CD4-positive, alpha-beta memory T cell (primary cell): ENCODE data around the gene ATP1A2. TPM values are rescaled to one million over a fixed set of nuclear protein-coding genes. Genes with fewer than 3 reads are reported as not detected.

Experiments used
- CTCF ChIA-PET: fragments of 350-600 bp; sonication (Branson Sonifier 250); formaldehyde crosslinking; loops from one replicate; lab custom pipeline; 2021; ENCODE audit warnings: inconsistent platforms; ENCODE audit not compliant: partially characterized antibody; lab: Charles Lee
- POLR2A ChIA-PET: fragments of 350-600 bp; sonication (Branson Sonifier 250); formaldehyde crosslinking; loops from one replicate; lab custom pipeline; 2021; ENCODE audit not compliant: partially characterized antibody; lab: Charles Lee
- DNase-seq, 5 donors: peaks; one replicate each; pipeline versions ENCODE4 v3.0.0 to v3.0.0-alpha.2; 2020 to 2022; ENCODE audit warnings: mixed read lengths in 1 of 5
- H3K27ac ChIP-seq: one replicate; pipeline ENCODE4 v1.7.0; 2013; ENCODE audit warnings: low read depth, low read length
- H3K27me3 ChIP-seq: 2 replicates; pipeline ENCODE4 v1.7.0; 2013; ENCODE audit warnings: mild to moderate bottlenecking, low read length, moderate library complexity; ENCODE audit not compliant: insufficient read depth
- H3K36me3 ChIP-seq: 2 replicates; pipeline ENCODE4 v1.7.0; 2013; ENCODE audit warnings: mild to moderate bottlenecking, low read length, moderate library complexity; ENCODE audit not compliant: insufficient read depth
- H3K4me1 ChIP-seq: 2 replicates; pipeline ENCODE4 v1.7.0; 2013; ENCODE audit warnings: mild to moderate bottlenecking, low read length, moderate library complexity; ENCODE audit not compliant: insufficient read depth
- H3K4me3 ChIP-seq, 2 donors: one replicate each; pipeline ENCODE4 v1.7.0; 2013; ENCODE audit warnings: low read length in 2 of 2, mild to moderate bottlenecking in 1 of 2
- H3K9me3 ChIP-seq, 2 donors: one replicate each; pipeline ENCODE4 v1.7.0; 2013; ENCODE audit warnings: low read length in 2 of 2, control low read depth in 1 of 2; ENCODE audit not compliant: control insufficient read depth in 1 of 2
- H3K27ac Mint-ChIP-seq, 7 donors: one replicate each; pipeline ENCODE4 v1.8.0; 2020 to 2021; ENCODE audit warnings: mixed read lengths in 7 of 7, mild to moderate bottlenecking in 6 of 7, inconsistent platforms in 3 of 7, moderate library complexity in 3 of 7
- H3K27me3 Mint-ChIP-seq, 2 donors: one replicate each; pipeline ENCODE4 v1.8.0; 2020 to 2021; ENCODE audit warnings: mixed read lengths in 2 of 2
- H3K36me3 Mint-ChIP-seq, 2 donors: one replicate each; pipeline ENCODE4 v1.8.0; 2020 to 2021; ENCODE audit warnings: mixed read lengths in 2 of 2, inconsistent platforms in 1 of 2, mild to moderate bottlenecking in 1 of 2
- H3K4me1 Mint-ChIP-seq, 4 donors: one replicate each; pipeline ENCODE4 v1.8.0; 2020 to 2021; ENCODE audit warnings: mixed read lengths in 4 of 4, mild to moderate bottlenecking in 1 of 4
- H3K4me3 Mint-ChIP-seq, 8 donors: one replicate each; pipeline ENCODE4 v1.8.0; 2020 to 2021; ENCODE audit warnings: mixed read lengths in 8 of 8, mild to moderate bottlenecking in 7 of 8, moderate library complexity in 6 of 8, inconsistent platforms in 3 of 8
- H3K9me3 Mint-ChIP-seq, 8 donors: one replicate each; pipeline ENCODE4 v1.8.0; 2020 to 2021; ENCODE audit warnings: mixed read lengths in 8 of 8, mild to moderate bottlenecking in 5 of 8, inconsistent platforms in 3 of 8, moderate library complexity in 1 of 8
- intact Hi-C: fragments of 100-400 bp; cut with micrococcal nuclease; formaldehyde crosslinking; loops from one replicate; pipeline ENCODE4 v1.15.1; 2023
- polyA plus RNA-seq, 2 donors: library from polyadenylated mRNA; unstranded; fragments of 300-500 nt; fragmentation: Illumina TruSeq; gene quantifications; one replicate each; pipeline ENCODE4 v1.2.3, GENCODE V29; 2021
- total RNA-seq, 2 experiments: library from RNA; stranded (reverse); gene quantifications; one replicate each; pipeline ENCODE4 v1.2.3, GENCODE V29; 2021

Gene ATP1A2
- total and polyA plus RNA-seq, 4 experiments from 2014 or later, result not detected

GRCh38 chr1:160177231-160177630 lies 61.7 kb downstream of the ATP1A2 start:
- H3K9me3 ChIP-seq, result no peaks in the 10 kb centered on the region
- Mint-ChIP-seq H3K27me3 (peaks cover 12 to 15% of the 10 kb centered on the region in 2 donors), H3K4me1 (peaks cover 0 to 10% (median 4%) of the 10 kb centered on the region in 4 donors), H3K9me3 (no peaks in the 10 kb centered on the region), H3K36me3 (no peaks in the 10 kb centered on the region), H3K4me3 (no peak overlapping the region), H3K27ac (no peak overlapping the region)
- no peak overlapping the region for H3K4me3 ChIP-seq
- intact Hi-C loops, result no loop called here
- ChIA-PET POLR2A (no interaction called here), CTCF (no interaction called here)
- no peaks in the 10 kb centered on the region for H3K4me1 ChIP-seq
- no peak for DNase-seq
- H3K27me3 ChIP-seq, result no peaks in the 10 kb centered on the region
- H3K36me3 ChIP-seq, result no peaks in the 10 kb centered on the region
- H3K27ac ChIP-seq, result no peak overlapping the region

DNA sequence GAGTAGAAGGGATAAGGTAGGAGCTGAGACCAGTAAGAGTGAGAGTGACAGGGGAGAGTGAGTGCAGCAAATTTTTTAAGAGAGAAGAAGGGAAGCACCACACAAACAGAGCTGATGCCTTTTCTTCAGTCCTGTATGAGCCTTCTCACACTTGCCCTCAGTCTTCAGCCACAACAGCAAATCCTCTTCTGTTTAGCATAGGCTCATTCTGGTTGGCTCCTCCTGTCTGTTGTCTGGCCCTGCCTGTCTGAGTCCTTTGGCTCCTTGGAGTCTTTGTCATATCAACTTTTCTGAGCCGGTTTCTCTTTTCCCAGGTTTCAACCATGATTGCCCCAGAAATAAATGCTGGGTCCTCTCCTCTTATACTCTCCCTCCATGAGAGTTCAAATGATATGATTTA lies 62.1 kb downstream of the ATP1A2 start:
- ChIA-PET POLR2A (no interaction called here), CTCF (no interaction called here)
- H3K27me3 ChIP-seq, result no peaks in the 10 kb centered on the region
- no peaks in the 10 kb centered on the region for H3K36me3 ChIP-seq
- Mint-ChIP-seq H3K36me3 (no peaks in the 10 kb centered on the region), H3K27ac (peak overlapping the region in 1 of 7 donors; percentile 33), H3K4me1 (peaks cover 0 to 10% (median 4%) of the 10 kb centered on the region in 4 donors), H3K4me3 (no peak overlapping the region), H3K9me3 (no peaks in the 10 kb centered on the region), H3K27me3 (peaks cover 10 to 12% of the 10 kb centered on the region in 2 donors)
- H3K27ac ChIP-seq, result no peak overlapping the region
- H3K9me3 ChIP-seq, result no peaks in the 10 kb centered on the region
- no peak overlapping the region for H3K4me3 ChIP-seq
- H3K4me1 ChIP-seq, result no peaks in the 10 kb centered on the region
- intact Hi-C loops, result no loop called here
- DNase-seq, result no peak

DNA sequence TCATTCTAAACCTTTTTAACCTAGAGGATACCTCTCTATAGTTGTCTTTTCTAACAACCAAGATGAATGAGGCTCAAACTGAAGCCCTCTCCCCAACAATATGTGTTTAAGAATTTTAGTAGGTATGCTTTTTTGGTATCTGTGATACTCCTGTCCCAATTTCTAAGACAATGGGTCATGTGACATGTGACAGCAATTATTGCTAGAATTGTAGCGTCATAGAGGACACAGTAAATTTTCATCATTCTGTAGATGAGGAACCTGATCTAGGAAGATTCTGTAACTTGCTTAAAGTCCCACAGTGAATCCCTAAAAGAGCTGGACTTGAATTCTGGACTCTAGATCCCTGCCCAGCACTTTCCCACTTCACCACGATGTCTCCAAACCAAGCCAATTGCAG lies 63.2 kb downstream of the ATP1A2 start:
- intact Hi-C loops, result no loop called here
- no peak overlapping the region for H3K27ac Mint-ChIP-seq
- H3K4me1 Mint-ChIP-seq, result peaks cover 0 to 6% (median under 1%) of the 10 kb centered on the region in 4 donors
- H3K36me3 Mint-ChIP-seq, result no peaks in the 10 kb centered on the region
- ChIA-PET CTCF (interaction anchor here (1.4 kb wide), 1 partner anchor 113 kb away, joined by 3 read pairs; no protein-coding TSS in a partner anchor), POLR2A (no interaction called here)
- Histone ChIP-seq H3K4me3 (no peak overlapping the region), H3K36me3 (no peaks in the 10 kb centered on the region), H3K27ac (no peak overlapping the region), H3K4me1 (no peaks in the 10 kb centered on the region), H3K27me3 (no peaks in the 10 kb centered on the region), H3K9me3 (no peaks in the 10 kb centered on the region)
- H3K4me3 Mint-ChIP-seq, result no peak overlapping the region
- no peaks in the 10 kb centered on the region for H3K9me3 Mint-ChIP-seq
- no peak for DNase-seq
- peaks cover 6 to 10% of the 10 kb centered on the region in 2 donors for H3K27me3 Mint-ChIP-seq

DNA sequence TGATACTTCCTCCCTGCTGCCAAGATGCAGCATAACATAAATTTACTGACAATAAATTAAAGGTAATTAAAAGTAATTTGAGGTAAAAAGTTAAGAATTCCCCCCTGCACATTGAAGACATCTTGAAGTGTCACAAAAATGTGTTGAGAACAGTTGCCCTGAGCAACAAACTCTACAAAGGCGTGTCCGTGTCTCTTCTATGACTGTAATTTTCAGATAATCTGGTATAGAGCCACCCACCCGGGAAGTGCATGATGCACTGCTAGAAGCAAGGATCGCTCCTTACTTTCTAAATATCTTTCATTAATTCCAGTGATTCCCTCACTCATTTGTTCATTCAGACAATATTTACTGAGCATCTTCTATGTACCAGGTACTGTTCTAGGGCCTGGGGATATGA lies 63.8 kb downstream of the ATP1A2 start:
- ChIA-PET POLR2A (no interaction called here), CTCF (interaction anchor here (1.4 kb wide), 1 partner anchor 112 kb away, joined by 3 read pairs; no protein-coding TSS in a partner anchor)
- Histone ChIP-seq H3K4me3 (no peak overlapping the region), H3K9me3 (no peaks in the 10 kb centered on the region), H3K36me3 (no peaks in the 10 kb centered on the region), H3K4me1 (no peaks in the 10 kb centered on the region), H3K27me3 (no peaks in the 10 kb centered on the region), H3K27ac (no peak overlapping the region)
- peaks cover 5 to 10% of the 10 kb centered on the region in 2 donors for H3K27me3 Mint-ChIP-seq
- intact Hi-C loops, result no loop called here
- no peak for DNase-seq
- H3K4me3 Mint-ChIP-seq, result no peak overlapping the region
- no peaks in the 10 kb centered on the region for H3K36me3 Mint-ChIP-seq
- H3K4me1 Mint-ChIP-seq, result peaks cover 0 to 6% (median 0%) of the 10 kb centered on the region in 4 donors
- H3K9me3 Mint-ChIP-seq, result no peaks in the 10 kb centered on the region
- H3K27ac Mint-ChIP-seq, result no peak overlapping the region

DNA sequence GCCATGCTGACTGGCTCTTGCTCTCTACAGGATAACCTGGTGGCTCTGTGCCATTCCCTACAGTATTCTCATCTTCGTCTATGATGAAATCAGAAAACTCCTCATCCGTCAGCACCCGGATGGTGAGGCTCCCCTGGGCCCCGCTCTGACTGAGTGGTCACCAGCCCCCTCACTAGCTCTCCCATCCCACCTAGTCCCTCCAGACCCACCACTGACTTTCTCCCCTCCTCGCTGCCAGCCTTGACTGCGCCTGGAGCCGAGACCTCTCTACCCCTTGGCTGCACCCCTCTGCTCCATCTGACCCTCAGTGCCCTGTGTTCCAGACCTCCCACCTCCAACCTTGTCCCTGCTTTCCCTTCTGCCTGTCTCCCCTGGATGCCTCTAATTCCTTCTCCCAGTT lies 70.7 kb downstream of the ATP1A2 start:
- intact Hi-C loops, result no loop called here
- H3K4me1 ChIP-seq, result no peaks in the 10 kb centered on the region
- Mint-ChIP-seq H3K9me3 (no peaks in the 10 kb centered on the region), H3K27me3 (peaks cover 4 to 17% of the 10 kb centered on the region in 2 donors), H3K36me3 (no peaks in the 10 kb centered on the region), H3K4me3 (no peak overlapping the region), H3K27ac (no peak overlapping the region), H3K4me1 (no peaks in the 10 kb centered on the region)
- no peak for DNase-seq
- H3K36me3 ChIP-seq, result no peaks in the 10 kb centered on the region
- ChIA-PET CTCF (interaction anchor here (0.9 to 8.9 kb wide), 2 partner anchors 106 to 112 kb away, joined by 3 to 177 read pairs; no protein-coding TSS in a partner anchor), POLR2A (no interaction called here)
- no peaks in the 10 kb centered on the region for H3K9me3 ChIP-seq
- H3K27ac ChIP-seq, result no peak overlapping the region
- no peak overlapping the region for H3K4me3 ChIP-seq
- H3K27me3 ChIP-seq, result no peaks in the 10 kb centered on the region

DNA sequence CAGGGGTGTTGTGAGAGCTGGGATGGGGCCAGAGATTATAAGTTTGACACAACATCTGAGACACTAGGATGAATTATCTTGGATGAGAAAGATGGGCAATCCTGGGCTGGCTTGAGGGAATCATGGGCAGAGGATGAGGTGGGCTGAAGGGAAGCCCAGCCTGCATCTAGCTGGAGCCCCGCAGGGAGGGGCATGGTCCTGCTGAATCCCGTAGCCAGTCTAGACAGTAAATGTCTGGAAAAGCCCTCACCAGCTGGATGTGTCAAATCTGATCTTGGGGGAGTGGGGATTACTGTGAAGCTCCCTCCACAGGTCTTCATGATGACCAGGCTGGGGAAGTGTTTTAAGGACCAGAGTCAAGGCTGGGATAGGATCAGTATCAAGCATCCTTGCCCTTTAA lies 71.2 kb downstream of the ATP1A2 start:
- no peaks in the 10 kb centered on the region for H3K36me3 ChIP-seq
- no peaks in the 10 kb centered on the region for H3K9me3 ChIP-seq
- Mint-ChIP-seq H3K4me1 (no peaks in the 10 kb centered on the region), H3K27ac (no peak overlapping the region), H3K36me3 (no peaks in the 10 kb centered on the region), H3K4me3 (no peak overlapping the region), H3K9me3 (no peaks in the 10 kb centered on the region), H3K27me3 (peaks cover 4 to 14% of the 10 kb centered on the region in 2 donors)
- no peaks in the 10 kb centered on the region for H3K4me1 ChIP-seq
- H3K4me3 ChIP-seq, result no peak overlapping the region
- no peak for DNase-seq
- POLR2A ChIA-PET, result no interaction called here
- H3K27me3 ChIP-seq, result no peaks in the 10 kb centered on the region
- CTCF ChIA-PET, result interaction anchor here (0.9 to 8.9 kb wide), 3 partner anchors 33 to 111 kb away, joined by 3 to 177 read pairs (median 3); no protein-coding TSS in a partner anchor
- intact Hi-C loops, result no loop called here
- H3K27ac ChIP-seq, result no peak overlapping the region

DNA sequence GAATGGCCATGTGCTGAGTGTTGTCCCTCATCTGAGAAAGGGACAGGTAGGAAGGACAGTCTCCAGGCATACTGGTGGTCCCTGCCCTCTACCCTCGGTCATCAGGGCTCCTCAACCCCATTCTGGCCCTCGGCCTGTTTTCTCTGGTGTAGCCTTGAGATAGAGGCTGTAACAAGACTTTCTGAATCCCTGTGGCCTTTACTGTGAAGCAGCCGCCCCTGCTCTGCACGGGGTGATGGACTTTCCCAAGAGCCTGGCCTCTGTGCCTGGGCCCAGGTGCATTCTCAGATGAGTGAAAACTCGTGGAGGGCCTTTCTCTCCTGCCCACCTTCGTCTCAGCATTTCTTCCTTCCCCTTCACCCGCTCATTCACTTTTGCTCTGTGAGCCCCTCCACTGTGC lies 71.8 kb downstream of the ATP1A2 start:
- Histone ChIP-seq H3K27me3 (no peaks in the 10 kb centered on the region), H3K36me3 (no peaks in the 10 kb centered on the region), H3K9me3 (no peaks in the 10 kb centered on the region), H3K27ac (no peak overlapping the region), H3K4me3 (no peak overlapping the region), H3K4me1 (no peaks in the 10 kb centered on the region)
- intact Hi-C loops, result no loop called here
- ChIA-PET CTCF (interaction anchor here (1.2 to 8.9 kb wide), 3 partner anchors 32 to 105 kb away, joined by 3 to 177 read pairs (median 4); no protein-coding TSS in a partner anchor), POLR2A (no interaction called here)
- Mint-ChIP-seq H3K27me3 (peaks cover 2 to 12% of the 10 kb centered on the region in 2 donors), H3K4me3 (no peak overlapping the region), H3K27ac (no peak overlapping the region), H3K4me1 (no peaks in the 10 kb centered on the region), H3K36me3 (no peaks in the 10 kb centered on the region), H3K9me3 (no peaks in the 10 kb centered on the region)
- DNase-seq, result no peak
